ELF-1 (cell line): Measurements from ENCODE around the gene TRERF1.
"Not testable (repeated sequence)": the region's sequence is repeated elsewhere in the genome, so short reads cannot be mapped to it uniquely, and the experiment has no call there.

Experiments
- DNase-seq: peaks from one replicate; pipeline ENCODE4 v3.0.0-alpha.2; 2016; ENCODE audit warnings: low read depth, low spot score

TRERF1 gene

DNA sequence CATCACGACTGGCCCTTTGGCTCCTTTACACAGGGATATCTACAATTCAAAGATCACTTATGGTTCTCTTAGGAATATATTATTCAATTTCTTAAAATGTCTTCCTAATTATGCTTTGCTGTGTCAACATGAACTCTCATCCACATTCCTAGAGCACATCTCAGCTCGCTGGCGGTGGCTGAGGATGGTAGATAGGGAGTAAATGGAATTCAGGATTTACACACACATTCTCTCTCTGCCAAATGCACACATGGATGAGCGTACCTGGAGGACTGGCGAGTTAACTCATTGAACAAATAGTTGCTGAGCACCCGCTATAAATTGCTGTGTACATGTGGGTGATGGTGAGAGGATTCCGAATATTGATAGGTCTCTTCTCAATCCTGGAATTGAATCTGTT is 229.3 kb downstream of the TRERF1 start:
- no peak for DNase-seq

DNA sequence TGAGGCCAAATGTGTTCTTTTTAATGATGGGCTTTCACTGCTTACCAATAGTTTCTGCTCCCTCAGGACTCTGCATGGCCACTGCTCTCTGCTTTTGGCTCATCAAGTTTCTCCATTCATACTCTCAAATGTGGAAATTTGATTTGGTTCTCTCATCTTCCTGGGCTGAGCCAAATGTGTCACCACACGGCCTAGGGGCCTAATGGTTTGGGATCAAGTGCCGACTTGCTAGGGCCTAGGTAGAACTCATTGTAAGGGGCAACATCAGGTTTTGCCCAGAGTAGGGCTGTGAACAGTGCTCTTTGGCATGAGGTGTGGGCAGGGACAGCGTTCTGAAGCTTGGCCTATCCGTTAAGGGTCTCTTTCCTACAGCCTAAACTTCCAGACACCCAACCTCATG is 230.2 kb downstream of the TRERF1 start:
- DNase-seq = no peak

DNA sequence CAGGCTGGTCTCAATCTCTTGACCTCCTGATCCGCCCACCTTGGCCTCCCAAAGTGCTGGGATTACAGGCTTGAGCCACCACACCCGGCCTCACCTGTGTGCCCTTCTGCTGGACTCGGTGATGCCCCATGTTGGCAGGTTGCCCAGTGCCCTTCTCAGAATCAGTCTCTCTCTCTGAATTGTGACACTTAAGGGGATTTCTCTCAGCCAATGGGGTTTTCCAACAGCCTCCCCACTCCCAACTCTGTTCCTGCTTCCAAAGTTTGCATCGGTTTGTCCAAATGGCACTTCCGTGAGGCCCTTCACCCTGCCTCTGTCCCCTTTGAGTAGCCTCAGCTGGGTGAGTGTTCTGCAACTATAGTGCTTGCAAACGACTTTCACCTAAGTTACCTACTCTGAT is 230.9 kb downstream of the TRERF1 start:
- no peak for DNase-seq

DNA sequence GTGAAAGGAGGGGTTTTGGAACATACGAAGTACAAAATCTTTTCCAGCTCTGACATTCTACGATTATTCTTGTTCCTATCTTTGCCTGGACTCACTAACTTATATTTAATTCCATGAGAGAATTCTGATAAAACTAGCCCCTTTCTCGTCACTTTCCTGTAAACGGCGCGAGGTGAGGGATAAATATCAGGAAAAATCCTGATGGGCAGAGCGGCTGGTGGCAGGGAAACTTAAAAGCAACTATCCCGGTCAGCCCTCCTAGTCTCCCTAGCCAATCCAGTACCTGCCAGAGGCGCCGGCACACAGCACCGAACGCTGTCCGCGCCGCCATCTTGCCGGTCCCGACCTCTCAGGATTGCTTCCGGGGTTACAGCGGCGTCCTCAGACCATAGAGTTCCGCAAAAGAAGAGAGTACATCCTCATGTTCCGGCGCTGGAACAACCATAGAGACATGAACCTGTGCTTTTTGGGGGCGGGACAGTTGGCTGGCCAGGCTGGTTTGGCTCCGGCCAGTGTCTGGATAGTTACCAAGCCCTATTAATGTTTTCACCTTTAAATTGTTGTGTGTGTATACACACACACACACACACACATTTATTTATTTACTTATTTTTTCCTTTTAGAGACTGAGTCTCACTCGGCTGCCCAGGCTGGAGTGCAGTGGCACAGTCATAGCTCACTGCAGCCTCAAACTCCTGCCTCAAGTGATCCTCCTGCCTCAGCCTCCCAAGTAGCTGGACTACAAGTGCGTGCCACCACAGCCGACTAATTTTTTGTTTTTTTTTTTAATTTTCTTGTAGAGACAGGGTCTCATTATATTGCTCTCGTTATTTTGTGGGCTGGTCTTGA is 234.0 kb downstream of the TRERF1 start, which contains the start of gene MRPS10:
Gene MRPS10 (minus strand): TSS at position 343 of the 849 bp plus-strand sequence. CDS start 12 bp downstream, at position 331.
- DNase-seq = peak; percentile 97

DNA sequence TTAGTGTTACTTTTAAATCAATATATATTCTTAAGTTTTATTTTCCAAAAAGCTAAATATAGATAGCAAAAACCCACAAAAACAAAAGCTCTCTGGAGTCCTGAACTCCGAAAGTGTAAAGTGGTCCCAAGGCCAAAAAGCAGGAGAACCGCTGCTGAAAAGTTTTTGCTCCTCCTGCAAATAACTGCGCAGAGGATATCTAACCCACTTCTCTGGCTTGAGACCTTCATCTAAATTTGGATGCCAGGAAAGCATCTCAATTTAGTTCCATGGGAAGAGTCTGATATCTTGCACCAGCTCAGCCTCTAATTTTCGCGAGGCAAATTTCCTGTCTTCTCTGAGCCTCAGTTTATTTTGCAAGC is 234.6 kb downstream of the TRERF1 start:
- DNase-seq = no peak

DNA sequence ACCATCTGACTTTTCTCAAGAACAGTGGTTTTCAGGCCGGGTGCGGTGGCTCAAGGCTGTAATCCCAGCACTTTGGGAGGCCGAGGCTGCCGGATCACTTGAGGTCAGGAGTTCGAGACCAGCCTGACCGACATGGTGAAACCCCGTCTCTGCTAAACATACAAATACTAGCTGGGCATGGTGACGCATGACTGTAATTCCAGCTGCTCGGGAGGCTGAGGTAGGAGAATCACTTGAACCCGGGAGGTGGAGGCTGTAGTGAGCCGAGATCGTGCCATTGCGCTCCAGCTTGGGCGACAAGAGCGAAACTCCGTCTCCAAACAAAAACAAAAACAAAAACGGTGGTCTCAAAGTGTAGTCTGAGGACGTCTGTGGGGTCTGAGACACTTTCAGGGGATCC is 235.2 kb downstream of the TRERF1 start:
- DNase-seq = not testable (repeated sequence)

DNA sequence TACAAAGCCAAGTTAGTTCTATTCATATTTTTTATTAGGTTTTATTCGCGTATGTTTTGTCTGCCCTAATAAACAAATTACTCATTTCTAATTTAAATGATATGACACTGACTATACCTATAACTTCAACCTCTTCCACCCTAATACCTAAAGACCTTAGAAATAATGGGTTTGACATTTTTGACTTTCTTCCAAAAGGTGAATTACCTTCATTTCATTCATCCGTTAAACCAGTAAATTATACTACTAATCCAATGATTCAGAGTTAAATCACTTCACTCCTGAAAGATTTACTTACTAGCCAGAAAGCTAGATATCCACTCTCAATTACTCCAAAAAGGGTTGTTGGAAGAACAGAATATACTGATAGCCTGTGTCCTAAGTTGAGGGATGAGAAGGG is 239.3 kb downstream of the TRERF1 start:
- DNase-seq = no peak

DNA sequence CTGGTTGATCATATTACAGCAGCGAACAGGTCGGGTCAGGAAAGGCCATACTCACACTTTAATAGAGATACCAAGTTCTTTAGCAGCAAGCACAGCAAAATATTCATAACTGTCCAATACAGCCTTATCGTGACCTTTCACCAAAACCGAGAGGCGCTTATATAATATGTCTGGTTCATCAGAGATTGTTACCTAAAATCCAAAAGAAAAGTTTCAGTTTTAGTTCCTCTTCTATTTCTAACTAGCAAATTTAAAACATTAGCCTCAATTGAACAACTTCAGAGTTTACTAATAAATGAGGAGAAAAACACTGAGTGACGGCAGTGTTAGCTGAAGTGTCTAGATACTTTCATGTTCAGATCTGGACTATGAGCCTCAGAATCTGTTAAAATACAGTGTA is 240.0 kb downstream of the TRERF1 start:
- no peak for DNase-seq

DNA sequence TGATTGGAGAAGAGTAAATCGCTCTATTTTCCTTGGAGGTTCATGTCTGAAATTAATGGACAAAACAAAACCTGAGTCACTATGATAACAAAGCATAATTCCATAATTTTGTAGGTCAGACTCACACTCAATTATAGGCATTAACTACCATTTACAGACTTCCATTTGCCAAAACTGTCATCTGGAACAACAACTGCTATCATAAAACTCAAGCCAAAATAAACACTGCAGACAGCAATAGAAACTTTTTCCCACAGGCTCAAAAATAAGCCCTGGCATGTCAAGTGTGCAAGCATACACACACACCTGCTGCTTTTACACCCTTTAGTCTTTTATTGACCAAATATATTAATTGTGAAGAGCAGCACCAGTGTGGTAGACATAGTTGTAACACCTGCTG is 241.2 kb downstream of the TRERF1 start:
- no peak for DNase-seq

DNA sequence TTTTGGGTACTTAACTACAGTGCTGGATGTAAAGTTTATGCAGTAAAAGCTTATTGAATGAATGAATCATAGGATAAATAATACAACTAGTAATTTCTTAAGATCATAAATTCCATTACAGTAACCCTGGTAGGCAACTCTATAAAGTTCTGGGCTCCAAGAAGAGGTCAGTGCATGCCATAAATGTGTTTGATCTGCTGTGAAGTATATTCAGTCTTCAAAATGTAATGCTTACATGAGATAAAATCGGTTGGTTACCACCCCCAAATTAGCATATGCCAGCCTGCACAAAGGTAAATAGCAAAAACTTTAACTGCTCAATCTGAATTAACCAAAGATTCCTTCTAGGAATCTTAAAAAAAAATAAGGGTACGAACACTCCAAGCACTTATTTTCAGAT is 244.2 kb downstream of the TRERF1 start:
- DNase-seq = not testable (repeated sequence)

DNA sequence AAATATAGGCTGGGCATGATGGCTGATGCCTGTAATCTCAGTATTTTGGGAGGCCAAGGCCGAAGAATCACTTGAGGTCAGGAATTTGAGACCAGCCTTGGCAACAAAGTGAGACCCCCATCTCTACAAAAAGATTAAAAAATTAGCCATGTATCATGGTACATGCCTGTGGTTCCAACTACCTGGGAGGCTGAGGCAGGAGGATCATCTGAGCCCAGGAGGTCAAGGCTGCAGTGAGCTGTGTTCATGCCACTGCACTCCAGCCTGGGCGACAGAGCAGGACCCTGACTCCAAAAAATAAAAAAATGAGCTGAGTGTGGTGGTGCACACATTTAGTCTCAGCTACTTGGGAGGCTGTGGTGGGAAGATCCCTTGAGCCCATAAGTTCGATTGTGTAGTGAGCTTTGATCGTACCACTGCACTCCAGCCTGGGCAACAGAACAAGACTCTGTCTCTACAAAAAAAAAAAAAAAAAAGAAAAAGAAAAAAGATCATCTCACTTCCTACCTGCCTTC is 246.9 kb downstream of the TRERF1 start:
- no peak for DNase-seq

DNA sequence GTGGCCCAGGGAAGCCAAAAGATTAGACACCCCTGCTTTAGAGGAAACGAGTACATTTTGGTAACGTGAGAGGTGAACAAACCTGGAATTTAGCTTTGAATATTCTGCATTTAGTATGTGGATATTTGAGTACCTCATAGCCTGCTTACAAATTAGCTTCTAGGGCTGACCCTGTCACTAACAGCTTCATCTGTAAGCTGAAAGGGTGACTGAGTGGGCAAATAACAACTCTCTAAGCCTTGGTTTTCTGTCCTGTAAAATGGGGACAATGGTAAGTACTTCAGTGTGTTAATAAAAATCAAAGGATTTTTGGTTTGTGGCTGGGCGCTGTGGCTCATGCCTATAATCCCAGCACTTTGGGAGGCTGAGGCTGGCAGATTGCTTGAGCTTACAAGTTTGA is 248.5 kb downstream of the TRERF1 start:
- no peak for DNase-seq

DNA sequence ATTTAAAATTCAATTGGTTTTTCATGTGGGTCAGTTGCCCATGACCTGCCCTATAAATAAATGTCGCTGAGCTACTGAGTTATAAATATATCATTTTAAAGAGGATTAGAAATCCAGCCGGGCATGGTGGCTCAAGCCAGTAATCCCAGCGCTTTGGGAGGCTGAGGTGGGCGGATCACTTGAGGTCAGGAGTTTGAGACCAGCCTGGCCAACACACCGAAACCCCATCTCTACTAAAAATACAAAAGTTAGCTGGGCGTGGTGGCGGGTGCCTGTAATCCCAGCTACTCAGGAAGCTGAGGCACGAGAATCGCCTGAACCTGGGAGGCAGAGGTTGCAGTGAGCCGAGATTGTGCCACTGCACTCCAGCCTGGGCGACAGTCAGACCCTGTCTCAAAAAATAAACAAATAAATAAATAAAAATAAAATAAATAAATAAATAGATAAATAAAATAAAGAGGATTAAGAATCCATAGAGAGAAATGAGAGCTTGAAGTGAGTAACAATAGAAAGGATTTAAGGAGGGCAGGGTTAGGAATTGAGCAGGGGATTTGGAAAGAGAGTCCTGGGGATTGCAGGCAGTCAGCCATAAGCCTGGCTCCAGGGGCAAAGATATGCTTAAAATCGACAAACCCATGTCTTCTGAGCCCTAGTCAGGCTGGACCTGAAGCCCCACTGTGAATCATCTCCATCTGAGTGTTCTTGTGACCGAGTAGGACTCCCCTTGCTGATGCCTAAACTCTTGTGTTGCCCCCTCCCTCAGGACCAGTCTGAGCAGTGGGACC is 249.4 kb downstream of the TRERF1 start:
- not testable (repeated sequence) for DNase-seq

DNA sequence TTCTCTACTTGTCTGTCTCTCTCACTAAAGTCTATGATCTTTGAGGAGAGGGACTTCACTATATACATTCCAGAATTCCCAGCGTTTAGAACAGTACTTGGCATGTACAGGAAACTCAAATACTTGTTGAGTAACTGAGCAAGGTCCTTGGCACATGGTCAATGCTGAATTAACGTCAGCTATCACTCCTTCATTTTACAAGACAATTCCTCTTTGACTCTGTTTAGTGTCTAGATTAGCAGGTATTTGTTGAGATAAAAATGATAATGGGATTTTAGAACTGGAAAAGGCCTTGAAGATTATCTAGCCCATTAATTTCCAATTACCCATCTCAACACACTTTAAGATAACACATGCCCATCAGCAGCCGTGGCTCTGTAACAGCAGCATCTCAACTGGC is 250.3 kb downstream of the TRERF1 start:
- DNase-seq = no peak

DNA sequence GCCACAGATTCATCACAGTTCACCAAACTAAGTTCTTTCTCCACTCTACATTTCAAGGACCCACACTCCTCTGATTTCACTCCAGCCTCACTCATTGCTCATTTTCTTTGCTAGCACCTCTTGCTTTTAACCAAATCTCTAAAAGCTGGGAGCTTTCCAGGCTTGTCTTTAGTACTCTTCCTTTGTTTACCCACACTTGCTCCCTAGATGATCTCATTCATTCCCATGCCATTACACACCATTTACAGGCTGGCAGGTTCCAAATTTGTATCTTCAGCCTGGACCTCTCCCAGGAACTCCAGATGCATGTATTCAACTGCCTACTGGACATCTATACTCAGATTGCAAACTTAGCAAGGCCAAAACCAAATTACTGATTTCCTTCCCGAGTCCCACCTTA is 251.7 kb downstream of the TRERF1 start:
- DNase-seq = no peak

DNA sequence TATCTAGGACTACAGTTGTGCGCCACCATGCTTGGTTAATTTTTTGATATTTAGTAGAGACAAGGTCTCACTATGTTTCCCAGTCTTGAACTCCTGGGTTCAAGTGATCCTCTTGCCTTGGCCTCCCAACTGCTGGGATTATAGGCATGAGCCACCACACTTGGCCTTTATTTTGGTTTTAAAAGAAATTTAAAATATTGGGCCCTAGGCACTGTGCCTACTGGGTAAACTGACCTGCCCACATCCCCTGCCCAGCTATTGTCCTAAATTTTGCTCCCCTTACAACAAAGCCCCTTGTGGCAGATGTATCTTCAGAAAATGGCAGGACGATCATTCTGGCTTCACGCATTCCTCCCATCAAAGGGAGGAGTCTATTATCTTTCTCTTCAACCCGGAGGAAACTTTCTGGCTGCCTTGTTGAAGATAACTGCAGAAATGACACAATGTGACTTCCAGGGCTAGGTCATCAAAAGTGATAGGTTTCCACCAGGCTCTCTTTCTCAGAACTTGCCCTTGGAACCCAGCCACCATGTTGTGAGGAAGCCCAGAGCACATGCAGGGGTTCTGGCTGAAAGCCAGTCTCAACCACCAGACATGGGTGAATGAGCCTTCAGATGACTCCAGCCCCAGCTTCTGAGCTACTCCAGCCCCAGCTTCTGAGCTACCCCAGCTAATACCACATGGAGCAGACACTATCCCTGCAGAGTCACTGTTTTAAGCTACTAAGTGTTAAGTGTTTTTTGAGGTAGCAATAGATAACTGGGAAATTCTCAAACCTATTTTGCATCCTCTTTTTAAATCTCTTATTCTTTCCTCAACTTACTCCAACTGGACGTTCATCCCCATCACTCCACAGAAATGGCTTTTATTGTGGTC is 252.4 kb downstream of the TRERF1 start:
- no peak for DNase-seq

DNA sequence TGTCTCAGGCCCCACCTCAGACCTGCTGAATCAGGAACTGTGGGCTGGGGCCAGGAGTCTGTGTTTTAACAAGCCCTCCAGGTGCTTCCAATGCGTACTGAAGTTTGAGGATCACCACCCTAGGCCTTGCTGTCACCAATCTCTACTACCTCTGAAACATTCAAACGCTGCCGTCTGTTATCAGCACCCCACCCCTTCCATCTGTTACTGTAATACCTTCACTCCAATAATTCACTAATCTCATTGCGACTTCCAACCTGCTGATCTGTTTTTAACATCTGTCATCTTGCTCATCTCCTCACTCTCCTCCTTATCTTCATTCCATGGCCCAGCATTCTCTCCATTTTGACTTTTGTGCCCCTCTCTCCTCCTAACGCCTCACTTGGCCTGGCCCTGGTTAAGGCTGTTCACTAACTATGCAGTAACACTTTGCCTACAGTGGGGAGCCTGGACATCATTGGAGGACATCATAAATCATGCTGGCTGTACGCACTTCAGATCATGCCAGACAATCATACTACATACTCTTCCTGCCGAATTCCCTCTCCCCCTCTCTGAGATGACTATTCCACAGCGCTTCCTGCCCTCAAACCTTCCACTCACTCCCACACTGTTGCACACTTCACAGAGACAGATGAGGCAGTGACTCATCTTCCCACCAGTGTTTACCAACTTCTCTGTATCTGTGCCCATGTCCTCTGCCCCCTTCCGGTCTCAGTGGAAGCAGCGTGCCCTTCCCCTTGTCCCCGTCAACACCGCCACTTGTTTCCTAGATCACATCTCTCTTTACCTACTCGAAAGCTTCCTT is 254.0 kb downstream of the TRERF1 start:
- no peak for DNase-seq

DNA sequence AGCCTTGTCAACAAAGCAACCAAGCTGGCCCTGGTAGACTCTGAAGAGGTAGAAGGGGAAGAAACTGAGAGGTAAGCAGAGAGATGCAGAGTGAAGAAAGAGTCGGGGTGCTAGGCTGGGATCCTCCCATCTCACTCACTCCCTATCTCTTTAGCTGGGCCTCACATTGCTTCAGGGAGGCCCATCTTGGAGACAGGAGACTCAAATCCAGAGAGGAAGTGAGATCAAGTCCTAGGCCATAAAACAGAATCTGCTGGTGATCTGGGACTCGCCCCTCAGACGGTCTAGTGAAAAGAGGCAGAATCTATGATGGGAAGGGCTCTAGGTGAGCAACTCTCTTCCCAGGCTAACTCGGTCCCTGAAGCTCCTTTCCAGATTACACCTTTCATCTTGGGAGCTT is 256.3 kb downstream of the TRERF1 start:
- no peak for DNase-seq

DNA sequence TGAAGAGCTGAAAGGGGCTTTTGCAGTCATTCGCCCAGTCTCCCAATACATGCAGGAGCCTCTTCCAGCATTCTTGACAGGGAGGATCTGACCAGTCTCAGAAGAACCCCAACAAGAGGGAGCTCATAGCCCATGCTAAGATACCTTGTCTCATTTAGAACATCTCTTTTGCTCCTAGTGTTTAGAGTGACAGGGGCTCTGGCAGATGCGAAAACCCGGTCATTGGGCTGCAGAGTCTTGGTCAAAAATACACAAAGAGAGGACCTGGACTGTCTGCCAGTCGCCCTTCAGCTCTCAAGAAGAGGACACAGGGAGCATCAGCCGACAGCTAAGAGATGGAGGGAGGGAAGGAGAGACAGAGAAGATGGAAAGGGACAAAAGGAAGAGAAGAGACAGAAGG is 257.7 kb downstream of the TRERF1 start:
- no peak for DNase-seq

DNA sequence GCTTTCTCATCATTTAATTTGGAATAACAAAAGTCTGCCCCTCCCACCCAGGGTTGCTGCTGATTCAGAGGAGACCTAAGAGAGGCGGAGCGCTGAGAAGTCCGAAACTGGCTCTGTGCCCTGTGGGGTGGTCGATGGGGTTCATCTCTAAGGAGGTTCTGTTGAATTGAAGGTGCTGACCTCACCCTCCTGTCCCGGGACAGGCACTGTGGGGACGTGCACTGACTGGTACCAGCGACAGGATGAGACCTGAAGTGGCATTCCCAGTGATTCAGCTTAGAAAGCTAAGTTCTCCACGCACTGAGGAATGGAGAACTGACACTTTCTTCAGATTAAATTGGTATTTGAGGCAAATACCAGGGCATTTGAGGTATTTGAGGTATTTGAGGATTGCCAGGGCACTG is 258.2 kb downstream of the TRERF1 start:
- DNase-seq = peak; percentile 45

DNA sequence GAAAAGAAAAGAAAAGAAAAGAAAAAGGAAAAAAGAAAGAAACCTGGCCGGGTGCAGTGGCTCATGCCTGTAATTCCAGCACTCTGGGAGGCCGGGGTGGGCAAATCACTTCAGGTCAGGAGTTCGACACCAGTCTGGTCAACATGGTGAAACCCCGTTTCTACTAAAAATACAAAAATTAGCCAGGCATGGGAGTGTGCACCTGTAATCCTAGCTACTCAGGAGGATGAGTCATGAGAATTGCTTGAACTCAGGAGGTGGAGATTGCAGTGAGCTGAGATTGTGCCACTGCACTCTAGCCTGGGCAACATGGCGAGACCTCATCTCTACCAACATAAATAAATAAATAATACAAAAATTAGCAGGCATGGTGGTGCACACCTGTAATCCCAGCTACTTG is 259.3 kb downstream of the TRERF1 start:
- DNase-seq = not testable (repeated sequence)
